ENCODE results near the gene TKT.
"Not testable (repeated sequence)": the region's sequence is repeated elsewhere in the genome, so short reads cannot be mapped to it uniquely, and the experiment has no call there.

TKT gene

GRCh38 chr3:53254509-53255422 is 1.1 kb downstream of the TKT start:
- no peak for TF ChIP-seq CTCF (IDR thresholded peaks at IDR 0.05; ENCODE audit: low read depth, low read length, missing control alignments)
- peak overlapping the region; percentile 98 for H3K4me3 ChIP-seq (replicated peaks; ENCODE audit: low read depth, low read length)
- DNase-seq (ENCODE audit: extremely low read depth, low read depth) = no peak

GRCh38 chr3:53253707-53254508 is 1.9 kb downstream of the TKT start:
- DNase-seq (ENCODE audit: extremely low read depth, low read depth) = no peak
- TF ChIP-seq CTCF (IDR thresholded peaks at IDR 0.05; ENCODE audit: low read depth, low read length, missing control alignments) = no peak
- H3K4me3 ChIP-seq (replicated peaks; ENCODE audit: low read depth, low read length) = peak overlapping the region; percentile 98

GRCh38 chr3:53252947-53253322 is 2.9 kb downstream of the TKT start:
- H3K4me3 ChIP-seq (replicated peaks; ENCODE audit: low read depth, low read length) = peak overlapping the region; percentile 98
- not testable (repeated sequence) for DNase-seq (ENCODE audit: extremely low read depth, low read depth)

GRCh38 chr3:53252096-53252946 is 3.5 kb downstream of the TKT start:
- H3K4me3 ChIP-seq (replicated peaks; ENCODE audit: low read depth, low read length) = peak overlapping the region; percentile 98
- TF ChIP-seq CTCF (IDR thresholded peaks at IDR 0.05; ENCODE audit: low read depth, low read length, missing control alignments) = no peak
- DNase-seq (ENCODE audit: extremely low read depth, low read depth) = no peak

- DNase-seq (ENCODE audit: extremely low read depth, low read depth) = no peak
- no peak for TF ChIP-seq CTCF (IDR thresholded peaks at IDR 0.05; ENCODE audit: low read depth, low read length, missing control alignments)
- 0 out of 2 replicates have a peak overlapping the region, but pooled peaks have one; percentile 8 for H3K4me3 ChIP-seq (replicated peaks; ENCODE audit: low read depth, low read length)
These were observed 4.8 kb downstream of the TKT start for GRCh38 chr3:53250881-53251605.

- TF ChIP-seq CTCF (IDR thresholded peaks at IDR 0.05; ENCODE audit: low read depth, low read length, missing control alignments) = no peak
- H3K4me3 ChIP-seq (replicated peaks; ENCODE audit: low read depth, low read length) = no peak overlapping the region
- DNase-seq (ENCODE audit: extremely low read depth, low read depth) = no peak
These were observed 5.4 kb downstream of the TKT start for GRCh38 chr3:53250453-53250852.

Data from HFF-Myc (cell line).